ENCODE results near the gene SMYD3. TPM values are rescaled to one million over a fixed set of nuclear protein-coding genes. Genes with fewer than 3 reads are reported as not detected.

The SMYD3 gene
- total and polyA plus RNA-seq, 2 donors = 22.0 to 27.0 TPM

DNA sequence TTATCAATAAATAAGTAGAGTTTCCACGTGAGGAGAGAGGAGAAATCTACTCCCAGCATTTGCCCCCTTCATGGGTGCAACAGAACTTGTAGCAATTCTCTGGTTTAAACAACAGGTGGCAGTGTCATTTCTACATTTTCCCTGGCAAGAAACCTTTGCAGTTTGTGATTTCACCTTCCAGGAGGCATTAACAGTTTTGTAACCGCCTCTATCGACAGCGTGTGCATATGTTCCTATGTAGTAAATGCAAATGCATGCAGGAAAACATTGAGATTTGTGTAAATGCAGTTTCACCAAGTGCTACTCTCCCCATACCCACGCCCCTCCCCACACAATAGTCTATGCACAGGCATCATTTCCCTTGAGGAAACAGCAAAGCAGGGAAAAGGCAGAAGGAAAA, 494.7 kb downstream of the SMYD3 start:
- Histone ChIP-seq H3K9me3 (ENCODE audit: control insufficient read depth in 2 of 2, insufficient read depth in 1 of 2, low read length in 1 of 2) (no peaks in the 10 kb centered on the region), H3K4me1 (ENCODE audit: control insufficient read depth in 2 of 2, insufficient read depth in 2 of 2, low read length in 2 of 2) (no peaks in the 10 kb centered on the region), H3K36me3 (ENCODE audit: control insufficient read depth in 2 of 2, insufficient read depth in 2 of 2, low read length in 1 of 2) (no peaks in the 10 kb centered on the region), H3K4me3 (ENCODE audit: low read length in 2 of 2) (no peak overlapping the region), H3K27ac (ENCODE audit: low read depth in 1 of 2, low read length in 1 of 2) (no peak overlapping the region), H3K27me3 (ENCODE audit: control insufficient read depth in 2 of 2, insufficient read depth in 1 of 2, low read length in 1 of 2) (no peaks in the 10 kb centered on the region)
- peak in 6 of 9 donors; percentile 12 to 58 (median 22) for DNase-seq (ENCODE audit: low read depth in 6 of 9, low spot score in 9 of 9)
- 32% methylated on average over 5 of the region's 5 CpGs for WGBS

GRCh38 chr1:246010386-246010785, 496.7 kb downstream of the SMYD3 start:
- 96% methylated on average over 3 of the region's 3 CpGs for WGBS
- no peaks in the 10 kb centered on the region for H3K36me3 ChIP-seq (ENCODE audit: control insufficient read depth in 2 of 2, insufficient read depth in 2 of 2, low read length in 1 of 2)
- DNase-seq (ENCODE audit: low read depth in 6 of 9, low spot score in 9 of 9) = no peak
- H3K27me3 ChIP-seq (ENCODE audit: control insufficient read depth in 2 of 2, insufficient read depth in 1 of 2, low read length in 1 of 2) = no peaks in the 10 kb centered on the region
- no peak overlapping the region for H3K27ac ChIP-seq (ENCODE audit: low read depth in 1 of 2, low read length in 1 of 2)
- H3K9me3 ChIP-seq (ENCODE audit: control insufficient read depth in 2 of 2, insufficient read depth in 1 of 2, low read length in 1 of 2) = no peaks in the 10 kb centered on the region
- no peak overlapping the region for H3K4me3 ChIP-seq (ENCODE audit: low read length in 2 of 2)
- H3K4me1 ChIP-seq (ENCODE audit: control insufficient read depth in 2 of 2, insufficient read depth in 2 of 2, low read length in 2 of 2) = no peaks in the 10 kb centered on the region

GRCh38 chr1:246008363-246008831, 498.7 kb downstream of the SMYD3 start:
- Histone ChIP-seq H3K27me3 (ENCODE audit: control insufficient read depth in 2 of 2, insufficient read depth in 1 of 2, low read length in 1 of 2) (no peaks in the 10 kb centered on the region), H3K9me3 (ENCODE audit: control insufficient read depth in 2 of 2, insufficient read depth in 1 of 2, low read length in 1 of 2) (no peaks in the 10 kb centered on the region), H3K36me3 (ENCODE audit: control insufficient read depth in 2 of 2, insufficient read depth in 2 of 2, low read length in 1 of 2) (no peaks in the 10 kb centered on the region), H3K4me3 (ENCODE audit: low read length in 2 of 2) (no peak overlapping the region), H3K27ac (ENCODE audit: low read depth in 1 of 2, low read length in 1 of 2) (no peak overlapping the region), H3K4me1 (ENCODE audit: control insufficient read depth in 2 of 2, insufficient read depth in 2 of 2, low read length in 2 of 2) (no peaks in the 10 kb centered on the region)
- 96% methylated on average over 10 of the region's 10 CpGs for WGBS
- no peak for DNase-seq (ENCODE audit: low read depth in 6 of 9, low spot score in 9 of 9)

DNA sequence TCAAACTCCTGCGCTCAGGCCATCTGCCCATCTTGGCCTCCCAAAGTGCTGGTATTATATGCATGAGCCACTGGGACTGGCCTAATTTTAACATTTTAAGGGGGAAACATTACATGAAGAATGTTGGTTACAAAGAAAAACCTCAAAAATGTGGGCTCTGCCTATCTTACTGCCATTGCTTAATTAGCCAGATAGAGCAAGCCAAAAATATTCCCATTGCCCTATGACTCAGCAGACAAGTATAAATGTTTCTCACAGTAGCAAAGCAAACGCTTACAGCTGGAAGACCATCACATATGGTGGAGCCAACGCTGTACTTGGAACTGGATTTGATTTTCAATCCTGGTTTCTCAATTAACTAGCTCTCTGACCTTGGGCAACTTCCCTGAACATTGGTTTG, 502.0 kb downstream of the SMYD3 start:
- Histone ChIP-seq H3K27me3 (ENCODE audit: control insufficient read depth in 2 of 2, insufficient read depth in 1 of 2, low read length in 1 of 2) (no peaks in the 10 kb centered on the region), H3K27ac (ENCODE audit: low read depth in 1 of 2, low read length in 1 of 2) (no peak overlapping the region), H3K36me3 (ENCODE audit: control insufficient read depth in 2 of 2, insufficient read depth in 2 of 2, low read length in 1 of 2) (no peaks in the 10 kb centered on the region), H3K4me3 (ENCODE audit: low read length in 2 of 2) (no peak overlapping the region), H3K4me1 (ENCODE audit: control insufficient read depth in 2 of 2, insufficient read depth in 2 of 2, low read length in 2 of 2) (no peaks in the 10 kb centered on the region), H3K9me3 (ENCODE audit: control insufficient read depth in 2 of 2, insufficient read depth in 1 of 2, low read length in 1 of 2) (no peaks in the 10 kb centered on the region)
- 94% methylated on average over 3 of the region's 3 CpGs for WGBS
- DNase-seq (ENCODE audit: low read depth in 6 of 9, low spot score in 9 of 9) = no peak

- Histone ChIP-seq H3K4me1 (ENCODE audit: control insufficient read depth in 2 of 2, insufficient read depth in 2 of 2, low read length in 2 of 2) (no peaks in the 10 kb centered on the region), H3K27ac (ENCODE audit: low read depth in 1 of 2, low read length in 1 of 2) (no peak overlapping the region), H3K9me3 (ENCODE audit: control insufficient read depth in 2 of 2, insufficient read depth in 1 of 2, low read length in 1 of 2) (no peaks in the 10 kb centered on the region), H3K27me3 (ENCODE audit: control insufficient read depth in 2 of 2, insufficient read depth in 1 of 2, low read length in 1 of 2) (no peaks in the 10 kb centered on the region), H3K4me3 (ENCODE audit: low read length in 2 of 2) (no peak overlapping the region), H3K36me3 (ENCODE audit: control insufficient read depth in 2 of 2, insufficient read depth in 2 of 2, low read length in 1 of 2) (no peaks in the 10 kb centered on the region)
- 92% methylated on average over 3 of the region's 3 CpGs for whole genome bisulfite sequencing
- no peak for DNase-seq (ENCODE audit: low read depth in 6 of 9, low spot score in 9 of 9)
Observed at GRCh38 chr1:246004301-246004700, 502.8 kb downstream of the SMYD3 start.

DNA sequence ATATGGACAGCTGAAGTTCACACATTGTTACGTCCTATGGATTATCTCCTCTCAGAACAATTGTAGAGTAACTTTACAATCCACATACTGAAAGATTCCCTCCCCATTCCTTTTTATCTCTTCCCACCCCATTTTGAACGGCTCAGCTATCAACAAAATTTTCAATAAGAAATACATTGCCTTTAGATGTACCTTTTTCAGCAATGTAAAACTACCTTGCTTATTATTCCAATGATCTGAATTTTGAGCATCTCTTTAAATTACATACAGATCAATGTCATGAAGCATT, 503.7 kb downstream of the SMYD3 start:
- Histone ChIP-seq H3K4me1 (ENCODE audit: control insufficient read depth in 2 of 2, insufficient read depth in 2 of 2, low read length in 2 of 2) (no peaks in the 10 kb centered on the region), H3K27me3 (ENCODE audit: control insufficient read depth in 2 of 2, insufficient read depth in 1 of 2, low read length in 1 of 2) (no peaks in the 10 kb centered on the region), H3K9me3 (ENCODE audit: control insufficient read depth in 2 of 2, insufficient read depth in 1 of 2, low read length in 1 of 2) (no peaks in the 10 kb centered on the region), H3K36me3 (ENCODE audit: control insufficient read depth in 2 of 2, insufficient read depth in 2 of 2, low read length in 1 of 2) (no peaks in the 10 kb centered on the region), H3K4me3 (ENCODE audit: low read length in 2 of 2) (no peak overlapping the region), H3K27ac (ENCODE audit: low read depth in 1 of 2, low read length in 1 of 2) (no peak overlapping the region)
- DNase-seq (ENCODE audit: low read depth in 6 of 9, low spot score in 9 of 9) = no peak
- 76% methylated on average over 2 of the region's 2 CpGs for WGBS

DNA sequence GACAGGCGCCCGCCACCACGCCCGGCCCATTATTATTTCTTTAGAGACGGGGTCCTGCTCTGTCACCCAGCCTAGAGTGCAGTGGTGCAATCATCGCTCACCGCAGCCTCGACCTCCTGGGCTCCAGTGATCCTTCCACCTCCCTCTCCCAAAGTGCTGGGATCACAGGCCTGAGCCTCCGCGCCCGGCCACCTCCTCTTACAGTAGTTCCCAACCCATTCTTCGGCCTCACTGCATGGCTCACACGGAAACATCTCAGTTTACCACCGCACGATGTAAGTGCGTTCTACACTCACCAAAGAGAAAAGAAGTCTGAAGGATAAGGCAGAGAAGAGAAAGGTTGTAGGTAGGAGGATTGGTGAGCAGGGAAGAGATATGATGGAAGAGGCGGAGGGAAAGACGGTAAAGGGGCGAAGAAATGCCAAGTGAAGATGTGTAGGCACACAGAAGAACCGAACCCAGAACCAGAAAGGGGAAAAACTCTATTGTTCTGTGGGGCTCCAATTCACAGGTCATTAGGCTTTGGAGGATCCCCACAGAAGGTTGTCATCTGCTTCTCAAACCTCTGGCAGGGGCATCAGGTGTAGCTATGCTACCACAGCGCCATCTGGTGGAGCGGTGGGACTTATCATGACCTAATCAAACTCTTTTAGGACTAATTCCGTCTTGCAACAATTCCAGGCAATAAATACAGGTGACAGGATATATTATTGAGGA, 504.2 kb downstream of the SMYD3 start:
- Histone ChIP-seq H3K4me1 (ENCODE audit: control insufficient read depth in 2 of 2, insufficient read depth in 2 of 2, low read length in 2 of 2) (no peaks in the 10 kb centered on the region), H3K27me3 (ENCODE audit: control insufficient read depth in 2 of 2, insufficient read depth in 1 of 2, low read length in 1 of 2) (no peaks in the 10 kb centered on the region), H3K4me3 (ENCODE audit: low read length in 2 of 2) (no peak overlapping the region), H3K9me3 (ENCODE audit: control insufficient read depth in 2 of 2, insufficient read depth in 1 of 2, low read length in 1 of 2) (no peaks in the 10 kb centered on the region), H3K27ac (ENCODE audit: low read depth in 1 of 2, low read length in 1 of 2) (no peak overlapping the region), H3K36me3 (ENCODE audit: control insufficient read depth in 2 of 2, insufficient read depth in 2 of 2, low read length in 1 of 2) (no peaks in the 10 kb centered on the region)
- DNase-seq (ENCODE audit: low read depth in 6 of 9, low spot score in 9 of 9) = peak; percentile 48 to 87 (median 69)
- 85% methylated on average over 23 of the region's 23 CpGs for WGBS

DNA sequence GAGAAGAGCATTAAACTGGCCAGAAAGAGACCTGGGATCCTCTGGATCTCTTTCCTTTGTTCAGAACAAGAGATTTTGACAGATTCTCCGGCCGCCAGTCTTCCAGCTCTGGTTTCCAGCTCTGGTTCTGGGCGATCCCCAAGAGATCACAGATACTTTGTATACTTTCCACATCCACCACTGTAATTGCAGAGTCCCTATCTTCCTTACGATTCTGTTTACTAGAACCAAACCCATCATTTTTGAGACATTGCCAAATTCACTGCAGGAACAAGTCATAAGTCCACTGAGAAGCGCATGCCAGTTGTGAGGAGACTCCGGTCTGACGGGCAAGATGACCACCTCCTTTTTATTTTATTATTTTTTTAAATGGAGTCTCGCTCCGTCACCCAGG, 505.2 kb downstream of the SMYD3 start:
- WGBS = 94% methylated on average over 9 of the region's 9 CpGs
- no peaks in the 10 kb centered on the region for H3K36me3 ChIP-seq (ENCODE audit: control insufficient read depth in 2 of 2, insufficient read depth in 2 of 2, low read length in 1 of 2)
- no peaks in the 10 kb centered on the region for H3K27me3 ChIP-seq (ENCODE audit: control insufficient read depth in 2 of 2, insufficient read depth in 1 of 2, low read length in 1 of 2)
- H3K4me1 ChIP-seq (ENCODE audit: control insufficient read depth in 2 of 2, insufficient read depth in 2 of 2, low read length in 2 of 2) = no peaks in the 10 kb centered on the region
- no peaks in the 10 kb centered on the region for H3K9me3 ChIP-seq (ENCODE audit: control insufficient read depth in 2 of 2, insufficient read depth in 1 of 2, low read length in 1 of 2)
- no peak for DNase-seq (ENCODE audit: low read depth in 6 of 9, low spot score in 9 of 9)
- no peak overlapping the region for H3K4me3 ChIP-seq (ENCODE audit: low read length in 2 of 2)
- H3K27ac ChIP-seq (ENCODE audit: low read depth in 1 of 2, low read length in 1 of 2) = no peak overlapping the region

- Histone ChIP-seq H3K4me3 (ENCODE audit: low read length in 2 of 2) (no peak overlapping the region), H3K36me3 (ENCODE audit: control insufficient read depth in 2 of 2, insufficient read depth in 2 of 2, low read length in 1 of 2) (no peaks in the 10 kb centered on the region), H3K9me3 (ENCODE audit: control insufficient read depth in 2 of 2, insufficient read depth in 1 of 2, low read length in 1 of 2) (no peaks in the 10 kb centered on the region), H3K4me1 (ENCODE audit: control insufficient read depth in 2 of 2, insufficient read depth in 2 of 2, low read length in 2 of 2) (no peaks in the 10 kb centered on the region), H3K27me3 (ENCODE audit: control insufficient read depth in 2 of 2, insufficient read depth in 1 of 2, low read length in 1 of 2) (no peaks in the 10 kb centered on the region), H3K27ac (ENCODE audit: low read depth in 1 of 2, low read length in 1 of 2) (no peak overlapping the region)
- DNase-seq (ENCODE audit: low read depth in 6 of 9, low spot score in 9 of 9) = no peak
- 96% methylated on average over 9 of the region's 9 CpGs for WGBS
Observed at GRCh38 chr1:246001142-246001836, 505.8 kb downstream of the SMYD3 start.

All from thymus (tissue), 11 donors.